IPS-18c (cell line): ENCODE data around the gene GREB1L.

Source experiments
- H3K4me3 ChIP-seq: 2 replicates; pipeline ENCODE4 v1.7.0; 2013; ENCODE audit warnings: low read depth, mild to moderate bottlenecking, low read length, moderate library complexity; ENCODE audit not compliant: insufficient read depth
- H3K9me3 ChIP-seq: one replicate; pipeline ENCODE4 v1.6.1; 2013; ENCODE audit warnings: mild to moderate bottlenecking, low read length, moderate library complexity; ENCODE audit not compliant: control insufficient read depth, insufficient read depth

The GREB1L gene

GRCh38 chr18:21474621-21475020 is 232.6 kb downstream of the GREB1L start:
- Histone ChIP-seq H3K4me3 (no peak overlapping the region), H3K9me3 (no peaks in the 10 kb centered on the region)

DNA sequence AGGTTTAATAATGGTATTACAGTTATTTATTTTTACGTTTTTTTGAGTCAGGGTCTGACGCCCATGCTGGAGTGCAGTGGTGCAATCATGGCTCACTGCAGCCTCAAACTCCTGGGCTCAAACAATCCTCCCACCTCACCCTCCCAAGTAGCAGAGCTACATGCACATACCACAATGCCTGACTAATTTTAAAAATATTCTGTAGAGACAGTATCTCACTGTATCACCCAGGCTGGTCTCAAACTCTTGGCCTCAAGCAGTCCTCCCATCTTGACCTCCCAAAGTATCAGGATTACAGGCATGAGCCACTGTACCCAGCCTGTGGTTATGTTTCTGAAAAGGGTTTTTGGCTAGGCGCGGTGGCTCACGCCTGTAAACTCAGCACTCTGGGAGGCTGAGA is 237.7 kb downstream of the GREB1L start:
- Histone ChIP-seq H3K4me3 (no peak overlapping the region), H3K9me3 (no peaks in the 10 kb centered on the region)

DNA sequence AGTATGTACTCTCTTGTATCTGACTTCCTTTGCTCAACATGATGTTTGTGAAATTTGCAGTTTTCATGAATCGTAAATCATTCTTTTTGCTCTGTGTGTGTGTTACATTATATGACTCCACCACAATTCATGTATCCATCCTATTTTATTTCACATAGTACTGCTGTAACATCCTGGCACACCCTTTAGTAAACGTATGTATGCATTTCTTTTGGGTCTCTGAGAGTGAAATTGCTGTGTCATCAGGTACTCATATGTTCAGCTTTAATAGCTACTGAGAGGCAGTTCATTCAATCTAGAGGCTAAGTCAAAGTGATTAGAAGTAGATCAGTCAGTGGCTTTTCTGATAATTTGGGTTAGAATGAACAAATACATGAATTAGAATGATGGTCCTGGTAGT is 239.7 kb downstream of the GREB1L start:
- Histone ChIP-seq H3K9me3 (no peaks in the 10 kb centered on the region), H3K4me3 (no peak overlapping the region)

GRCh38 chr18:21483051-21483450 is 241.0 kb downstream of the GREB1L start:
- no peaks in the 10 kb centered on the region for H3K9me3 ChIP-seq
- H3K4me3 ChIP-seq = no peak overlapping the region

DNA sequence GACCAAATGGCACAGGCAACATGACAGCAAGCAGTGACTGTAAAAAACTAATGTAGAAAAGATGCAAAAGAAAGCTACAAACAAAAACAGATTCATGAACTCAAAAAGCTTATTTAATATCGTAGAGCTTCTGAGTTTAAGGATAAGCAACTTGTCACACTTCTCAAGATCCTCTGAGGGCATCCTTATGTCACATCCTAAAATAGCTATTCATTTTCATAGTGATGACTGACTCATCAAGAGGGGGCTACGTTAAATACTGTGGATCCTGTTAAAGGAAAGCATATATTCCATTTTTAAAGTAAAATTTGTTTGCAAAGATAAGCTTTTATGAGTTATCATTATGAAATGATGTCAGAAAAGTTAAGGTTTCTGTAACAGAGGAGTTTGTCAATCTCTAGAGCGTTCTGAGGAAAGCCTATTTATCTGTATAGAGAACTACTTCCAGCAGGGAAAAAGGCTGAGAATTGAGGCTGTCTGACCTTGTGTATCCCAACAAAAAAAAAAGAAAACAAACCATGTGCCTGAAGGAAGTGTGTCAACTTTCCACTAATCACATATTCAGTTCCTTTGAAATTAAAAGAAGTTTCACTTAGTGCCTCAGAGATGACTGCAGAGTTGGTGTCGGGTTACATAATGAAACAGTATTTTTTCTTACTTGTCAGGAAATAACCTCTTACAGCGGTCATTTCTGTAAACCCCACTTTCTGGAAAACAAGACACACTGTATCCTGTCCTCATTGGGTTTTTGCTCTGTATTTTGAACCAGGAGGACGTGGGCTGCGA is 243.0 kb downstream of the GREB1L start:
- Histone ChIP-seq H3K9me3 (no peaks in the 10 kb centered on the region), H3K4me3 (no peak overlapping the region)

DNA sequence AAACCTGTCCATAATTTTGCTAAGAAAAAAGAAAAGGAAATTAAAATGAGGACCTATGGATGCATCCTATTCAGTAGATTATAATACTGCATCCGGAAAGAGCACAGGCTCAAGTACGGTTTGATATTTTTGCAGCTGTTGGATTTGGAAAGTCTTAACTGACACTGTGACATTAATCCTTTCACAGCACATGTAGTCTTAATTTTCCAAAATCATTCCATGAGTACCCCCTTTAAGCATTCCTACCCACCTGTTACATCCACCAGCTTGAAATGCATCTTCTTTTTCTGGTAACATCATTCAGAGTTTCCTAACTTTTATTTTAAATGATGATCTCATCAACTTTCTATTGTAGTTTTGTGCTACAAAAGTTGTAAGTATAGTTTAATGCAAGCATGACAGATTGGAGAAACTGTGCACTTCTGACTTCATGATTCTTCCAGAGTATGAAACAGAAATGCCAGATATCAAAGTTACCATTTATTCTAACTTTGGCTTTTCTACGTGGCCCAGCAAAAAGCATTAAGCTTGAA is 244.9 kb downstream of the GREB1L start:
- no peaks in the 10 kb centered on the region for H3K9me3 ChIP-seq
- H3K4me3 ChIP-seq = no peak overlapping the region

DNA sequence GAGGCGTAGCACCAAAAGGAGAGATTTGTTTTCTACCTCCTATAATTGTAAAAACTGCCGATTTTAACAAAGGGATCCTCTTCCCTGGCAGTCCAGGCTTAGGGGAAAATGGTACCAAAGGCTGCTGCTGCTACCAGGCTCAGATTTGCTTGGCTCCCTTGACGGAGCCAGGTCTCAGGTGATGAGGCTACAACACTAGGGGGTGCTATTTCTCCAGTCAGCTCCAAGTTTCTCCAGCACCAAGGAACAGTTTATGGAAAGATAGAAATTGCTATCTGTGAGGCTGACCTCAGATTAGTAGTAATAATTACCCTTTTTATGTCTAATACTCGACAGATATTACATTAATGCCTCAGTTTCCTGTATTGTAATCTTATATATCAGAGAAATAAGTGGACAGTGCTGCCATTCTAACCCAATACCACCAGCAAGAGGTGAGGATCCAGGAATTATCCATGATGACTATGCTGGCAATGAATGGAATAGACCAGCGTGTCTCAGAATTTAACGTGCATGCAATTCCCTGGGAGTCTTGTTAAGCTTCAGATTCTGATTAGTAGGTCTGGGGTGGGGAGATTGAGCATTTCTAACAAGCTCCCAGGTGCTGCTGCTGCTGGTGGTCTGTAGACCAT is 247.2 kb downstream of the GREB1L start:
- no peak overlapping the region for H3K4me3 ChIP-seq
- H3K9me3 ChIP-seq = no peaks in the 10 kb centered on the region

DNA sequence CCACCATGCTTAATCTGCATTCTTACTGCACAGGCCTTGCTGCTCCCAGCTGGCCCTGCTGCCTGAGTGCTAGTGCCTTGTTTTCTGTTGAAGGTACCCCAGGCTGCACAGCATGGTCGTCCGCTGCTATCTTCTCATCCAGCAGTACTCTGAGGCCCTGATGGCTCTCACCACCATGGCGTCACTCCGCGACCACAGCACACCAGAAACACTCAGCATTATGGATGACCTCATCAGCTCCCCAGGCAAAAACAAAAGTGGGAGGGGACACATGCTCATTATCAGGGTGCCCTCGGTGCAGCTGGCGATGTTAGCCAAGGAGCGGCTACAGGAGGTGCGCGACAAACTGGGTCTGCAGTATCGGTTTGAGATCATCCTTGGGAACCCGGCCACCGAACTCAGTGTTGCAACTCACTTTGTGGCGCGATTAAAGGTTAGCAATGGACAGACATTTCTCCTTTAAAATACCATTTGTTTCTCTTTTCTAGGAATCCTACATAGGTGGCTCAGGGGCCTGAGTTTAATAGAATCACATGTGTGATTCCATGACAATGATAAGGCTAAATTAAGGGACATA is 248.0 kb downstream of the GREB1L start:
- H3K9me3 ChIP-seq = no peaks in the 10 kb centered on the region
- H3K4me3 ChIP-seq = no peak overlapping the region

GRCh38 chr18:21490748-21491147 is 248.7 kb downstream of the GREB1L start:
- Histone ChIP-seq H3K9me3 (no peaks in the 10 kb centered on the region), H3K4me3 (no peak overlapping the region)

DNA sequence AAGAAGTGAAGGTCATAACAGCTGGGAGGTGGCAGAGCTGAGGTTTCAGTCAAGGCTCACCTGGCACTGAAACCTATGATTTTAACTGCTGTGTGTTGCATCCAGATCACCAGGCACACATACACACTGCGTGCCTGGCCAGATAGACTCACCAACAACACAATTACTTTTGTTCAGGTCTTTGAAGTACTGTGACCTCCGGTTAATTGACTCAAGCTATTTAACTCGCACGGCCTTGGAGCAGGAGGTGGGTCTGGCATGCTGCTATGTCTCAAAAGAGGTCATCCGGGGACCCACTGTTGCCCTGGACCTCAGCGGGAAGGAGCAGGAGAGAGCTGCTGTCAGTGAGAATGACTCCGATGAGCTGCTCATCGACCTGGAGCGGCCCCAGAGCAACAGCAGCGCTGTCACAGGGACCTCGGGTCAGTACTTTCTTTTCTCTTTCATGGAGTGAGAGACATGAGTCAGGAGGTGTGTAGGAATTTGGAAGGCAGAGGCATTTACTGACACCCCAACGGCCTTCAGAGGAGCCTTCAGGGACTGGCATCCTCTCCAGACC is 254.3 kb downstream of the GREB1L start:
- Histone ChIP-seq H3K4me3 (no peak overlapping the region), H3K9me3 (no peaks in the 10 kb centered on the region)

DNA sequence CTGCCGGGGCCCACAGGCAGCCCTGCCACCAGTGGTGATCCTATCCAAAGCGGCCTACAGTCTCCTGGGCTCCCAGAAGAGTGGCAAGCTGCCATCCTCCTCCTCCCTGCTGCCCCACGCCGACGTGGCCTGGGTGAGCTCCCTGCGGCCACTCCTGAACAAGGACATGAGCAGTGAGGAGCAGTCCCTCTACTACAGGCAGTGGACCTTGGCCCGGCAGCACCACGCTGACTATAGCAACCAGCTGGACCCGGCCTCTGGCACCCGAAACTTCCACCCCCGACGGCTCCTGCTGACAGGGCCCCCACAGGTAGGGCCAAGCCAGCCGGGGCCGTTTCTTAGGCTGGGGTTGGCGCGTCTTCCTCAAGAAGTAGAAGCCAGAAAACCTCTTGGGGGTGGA is 258.0 kb downstream of the GREB1L start:
- H3K9me3 ChIP-seq = no peaks in the 10 kb centered on the region
- H3K4me3 ChIP-seq = no peak overlapping the region

- H3K9me3 ChIP-seq = no peaks in the 10 kb centered on the region
Measured at GRCh38 chr18:21502661-21503060, 260.6 kb downstream of the GREB1L start.

GRCh38 chr18:21507913-21508701 is 266.1 kb downstream of the GREB1L start:
- H3K4me3 ChIP-seq = no peak overlapping the region
- no peaks in the 10 kb centered on the region for H3K9me3 ChIP-seq

More at GRCh38 chr18:21502661-21503060, 260.6 kb downstream of the GREB1L start:
- H3K4me3 ChIP-seq = no peak overlapping the region

DNA sequence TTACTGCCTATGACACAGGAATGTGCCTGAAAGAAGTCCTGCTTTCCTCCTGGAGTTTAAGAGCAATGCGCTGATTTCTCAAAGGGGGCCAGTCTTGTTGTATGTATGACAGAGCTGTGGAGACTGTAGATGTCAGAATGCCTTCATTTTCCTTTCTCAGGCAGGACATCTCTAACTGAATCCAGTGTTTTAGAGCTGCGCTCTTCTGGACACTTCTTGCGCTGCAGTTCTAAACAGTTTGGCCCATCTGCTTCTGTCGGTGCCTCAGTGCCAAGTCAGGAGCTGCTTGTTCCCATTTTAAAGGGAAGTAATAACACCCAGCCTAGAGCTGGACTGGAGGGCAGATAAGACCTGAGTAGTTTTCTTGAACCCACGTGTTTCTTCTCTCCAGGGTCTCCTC is 267.0 kb downstream of the GREB1L start:
- no peak overlapping the region for H3K4me3 ChIP-seq
- H3K9me3 ChIP-seq = no peaks in the 10 kb centered on the region

DNA sequence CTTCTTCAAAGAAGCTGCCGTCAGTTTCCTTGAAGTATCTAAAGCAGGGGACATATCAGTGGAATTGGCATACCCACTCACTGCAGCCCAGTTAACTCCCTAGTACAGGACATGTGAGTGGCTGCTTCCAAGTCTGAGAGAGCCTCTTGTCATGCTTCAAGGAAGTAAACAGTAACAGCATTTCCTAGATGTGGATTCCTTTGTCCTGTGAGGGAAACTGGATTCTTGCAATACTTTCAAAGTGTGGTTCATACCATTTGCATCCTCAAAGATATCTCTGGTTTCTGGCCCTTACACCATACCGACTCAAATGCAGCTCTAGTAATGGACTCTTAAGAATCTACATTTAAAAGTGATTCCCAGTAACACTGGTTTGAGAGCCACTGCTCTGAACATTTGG is 271.3 kb downstream of the GREB1L start:
- Histone ChIP-seq H3K9me3 (no peaks in the 10 kb centered on the region), H3K4me3 (no peak overlapping the region)

- no peak overlapping the region for H3K4me3 ChIP-seq
- no peaks in the 10 kb centered on the region for H3K9me3 ChIP-seq
Measured at GRCh38 chr18:21513741-21514140, 271.7 kb downstream of the GREB1L start.

DNA sequence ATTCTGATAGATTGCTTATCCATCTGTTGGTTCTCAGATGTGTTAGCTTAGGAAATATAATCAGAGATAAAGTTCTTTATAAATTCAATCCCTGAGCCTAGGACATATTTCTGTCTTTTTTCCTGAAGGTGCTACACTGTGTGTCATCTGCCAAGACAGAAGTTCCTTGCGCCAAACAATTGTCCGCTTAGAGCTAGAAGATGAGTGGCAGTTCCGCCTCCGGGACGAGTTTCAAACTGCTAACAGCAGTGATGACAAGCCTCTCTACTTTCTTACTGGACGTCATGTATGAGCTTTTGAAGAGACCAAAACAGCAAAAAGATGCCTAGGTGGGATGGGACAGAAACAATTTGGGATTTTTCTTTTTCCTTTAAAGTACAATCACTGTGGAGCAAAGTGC is 280.5 kb downstream of the GREB1L start:
- H3K4me3 ChIP-seq = no peak overlapping the region

More for the DNA sequence above, 280.5 kb downstream of the GREB1L start:
- no peaks in the 10 kb centered on the region for H3K9me3 ChIP-seq
